Body of pancreas (tissue), 4 donors: Measurements from ENCODE around the gene TMEM184B.

Source experiments
- CTCF ChIP-seq, 7 experiments: fragments of 450-650 bp in 4 of 7; fragments of 200-600 bp in 3 of 7; sonication (generic) in 3 of 7; IDR thresholded peaks; one replicate each; pipeline ENCODE4 v1.5.1; 2016 to 2019; ENCODE audit warnings: antibody characterized with exemption in 7 of 7
- POLR2A ChIP-seq, 3 donors: fragments of 450-650 bp; IDR thresholded peaks; one replicate each; pipeline ENCODE4 v1.6.1; 2016; ENCODE audit warnings: antibody characterized with exemption in 3 of 3, mild to moderate bottlenecking in 2 of 3

- TF ChIP-seq POLR2A (IDR thresholded peaks at IDR 0.05) (no peak), CTCF (IDR thresholded peaks at IDR 0.05) (no peak)
Observed at GRCh38 chr22:38269466-38269865, 3.3 kb downstream of the TMEM184B start.
